HEK293 (cell line): ENCODE data around the gene BRD8.

Experiments used
- BCL11B ChIP-seq: fragments of 450-650 bp; formaldehyde crosslinking; IDR thresholded peaks from 2 replicates; pipeline ENCODE4 v1.5.1; 2016; ENCODE audit warnings: low read depth, missing biosample characterization, missing genetic modification characterization
- GLI2 ChIP-seq: fragments of 450-650 bp; formaldehyde crosslinking; IDR thresholded peaks from 2 replicates; pipeline ENCODE4; 2017; ENCODE audit warnings: missing biosample characterization, missing genetic modification characterization, low read depth, borderline replicate concordance
- YY2 ChIP-seq: fragments of 450-650 bp; formaldehyde crosslinking; IDR thresholded peaks from 2 replicates; pipeline ENCODE4 v1.5.1; 2016; ENCODE audit warnings: missing biosample characterization, missing genetic modification characterization
- ZBTB1 ChIP-seq: fragments of 450-650 bp; formaldehyde crosslinking; IDR thresholded peaks from 2 replicates; pipeline ENCODE4 v1.5.1; 2016; ENCODE audit warnings: missing biosample characterization, missing genetic modification characterization
- ZNF157 ChIP-seq: fragments of 450-650 bp; formaldehyde crosslinking; IDR thresholded peaks from 2 replicates; pipeline ENCODE4 v1.5.1; 2016; ENCODE audit warnings: missing biosample characterization, missing genetic modification characterization
- ZNF174 ChIP-seq: fragments of 450-650 bp; formaldehyde crosslinking; IDR thresholded peaks from 2 replicates; pipeline ENCODE4 v1.5.0; 2017; ENCODE audit warnings: missing biosample characterization, mild to moderate bottlenecking, missing genetic modification characterization
- ZNF248 ChIP-seq: fragments of 450-650 bp; formaldehyde crosslinking; IDR thresholded peaks from 2 replicates; pipeline ENCODE4 v1.5.1; 2017; ENCODE audit warnings: missing biosample characterization, missing genetic modification characterization
- ZNF292 ChIP-seq: fragments of 450-650 bp; formaldehyde crosslinking; IDR thresholded peaks from 2 replicates; pipeline ENCODE4 v1.5.1; 2016; ENCODE audit warnings: low read depth, missing biosample characterization, missing genetic modification characterization, borderline replicate concordance
- ZNF433 ChIP-seq: fragments of 450-650 bp; formaldehyde crosslinking; IDR thresholded peaks from 2 replicates; pipeline ENCODE4 v1.5.1; 2016; ENCODE audit warnings: missing biosample characterization, missing genetic modification characterization, low read depth
- ZNF549 ChIP-seq: fragments of 450-650 bp; IDR thresholded peaks from 2 replicates; pipeline ENCODE4 v1.5.1; 2018; ENCODE audit warnings: missing biosample characterization, missing genetic modification characterization, mild to moderate bottlenecking, inconsistent platforms, moderate library complexity
- ZNF768 ChIP-seq: fragments of 450-650 bp; formaldehyde crosslinking; IDR thresholded peaks from 2 replicates; pipeline ENCODE4 v1.5.1; 2018; ENCODE audit warnings: missing biosample characterization, mild to moderate bottlenecking, missing genetic modification characterization
- ZNF837 ChIP-seq: fragments of 450-650 bp; formaldehyde crosslinking; IDR thresholded peaks from 2 replicates; pipeline ENCODE4 v1.5.1; 2016; ENCODE audit warnings: missing biosample characterization, missing genetic modification characterization
- ZSCAN23 ChIP-seq: fragments of 450-650 bp; formaldehyde crosslinking; IDR thresholded peaks from 2 replicates; pipeline ENCODE4 v1.5.1; 2016; ENCODE audit warnings: missing biosample characterization, missing genetic modification characterization
- TF ChIP-seq, protein P1 (sequence below): fragments of 450-650 bp; formaldehyde crosslinking; IDR thresholded peaks from 2 replicates; pipeline ENCODE4 v1.5.1; 2016; ENCODE audit warnings: missing biosample characterization, missing genetic modification characterization
- TF ChIP-seq, protein P2 (sequence below): fragments of 450-650 bp; formaldehyde crosslinking; IDR thresholded peaks from 2 replicates; pipeline ENCODE4 v1.5.1; 2016; ENCODE audit warnings: missing biosample characterization, missing genetic modification characterization
- TF ChIP-seq, protein P3 (sequence below): fragments of 450-650 bp; formaldehyde crosslinking; IDR thresholded peaks from 2 replicates; pipeline ENCODE4 v1.5.1; 2017; ENCODE audit warnings: missing biosample characterization, missing genetic modification characterization
- TF ChIP-seq, protein P4 (sequence below): fragments of 450-650 bp; formaldehyde crosslinking; IDR thresholded peaks from 2 replicates; pipeline ENCODE4; 2016; ENCODE audit warnings: missing biosample characterization, missing genetic modification characterization
- TF ChIP-seq, protein P5 (sequence below): fragments of 450-650 bp; formaldehyde crosslinking; optimal IDR thresholded peaks from 2 replicates; pipeline ENCODE3; 2016; ENCODE audit warnings: missing biosample characterization, mild to moderate bottlenecking, missing genetic modification characterization
- TF ChIP-seq, protein P6 (sequence below): fragments of 450-650 bp; formaldehyde crosslinking; IDR thresholded peaks from 2 replicates; pipeline ENCODE4 v1.5.1; 2016; ENCODE audit warnings: missing biosample characterization, missing genetic modification characterization
- TF ChIP-seq, protein P7 (sequence below): fragments of 450-650 bp; formaldehyde crosslinking; IDR thresholded peaks from 2 replicates; pipeline ENCODE4 v1.5.1; 2016; ENCODE audit warnings: missing biosample characterization, missing genetic modification characterization

BRD8 gene

DNA sequence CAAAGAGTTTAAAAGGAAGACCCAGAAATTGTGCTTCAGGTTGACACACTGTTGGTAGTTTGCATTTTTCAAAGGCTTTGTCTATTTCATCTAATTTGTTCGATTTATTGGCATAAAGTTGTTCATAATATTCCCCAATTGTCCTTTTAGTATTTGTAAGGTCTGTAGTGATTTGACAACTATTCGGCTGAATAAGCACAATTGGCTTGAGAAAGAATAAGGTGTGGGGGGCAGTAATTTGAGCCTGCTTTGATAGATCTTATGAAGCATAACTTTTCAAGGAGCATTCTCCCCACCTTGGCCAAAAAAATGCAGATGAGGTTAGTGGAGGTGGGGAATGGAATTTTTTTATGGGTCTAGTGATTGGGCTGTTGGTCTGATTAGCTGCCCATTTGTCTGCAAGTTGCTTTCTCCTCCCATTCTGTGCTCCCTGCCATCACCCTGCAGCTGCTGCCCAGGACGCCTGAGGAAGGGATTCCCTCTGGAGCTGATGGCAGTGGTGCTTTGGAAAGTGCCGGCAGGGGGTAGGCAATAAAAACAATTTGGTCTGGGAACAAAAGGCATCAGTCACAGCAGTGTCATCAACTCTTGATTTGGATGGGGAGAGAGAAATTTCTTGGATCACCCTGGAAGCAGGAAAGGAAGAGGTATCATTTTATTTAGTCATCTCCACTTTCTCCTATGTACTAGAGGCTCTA is 68.0 kb downstream of the BRD8 start (continued):
- TF ChIP-seq, protein P1, sequence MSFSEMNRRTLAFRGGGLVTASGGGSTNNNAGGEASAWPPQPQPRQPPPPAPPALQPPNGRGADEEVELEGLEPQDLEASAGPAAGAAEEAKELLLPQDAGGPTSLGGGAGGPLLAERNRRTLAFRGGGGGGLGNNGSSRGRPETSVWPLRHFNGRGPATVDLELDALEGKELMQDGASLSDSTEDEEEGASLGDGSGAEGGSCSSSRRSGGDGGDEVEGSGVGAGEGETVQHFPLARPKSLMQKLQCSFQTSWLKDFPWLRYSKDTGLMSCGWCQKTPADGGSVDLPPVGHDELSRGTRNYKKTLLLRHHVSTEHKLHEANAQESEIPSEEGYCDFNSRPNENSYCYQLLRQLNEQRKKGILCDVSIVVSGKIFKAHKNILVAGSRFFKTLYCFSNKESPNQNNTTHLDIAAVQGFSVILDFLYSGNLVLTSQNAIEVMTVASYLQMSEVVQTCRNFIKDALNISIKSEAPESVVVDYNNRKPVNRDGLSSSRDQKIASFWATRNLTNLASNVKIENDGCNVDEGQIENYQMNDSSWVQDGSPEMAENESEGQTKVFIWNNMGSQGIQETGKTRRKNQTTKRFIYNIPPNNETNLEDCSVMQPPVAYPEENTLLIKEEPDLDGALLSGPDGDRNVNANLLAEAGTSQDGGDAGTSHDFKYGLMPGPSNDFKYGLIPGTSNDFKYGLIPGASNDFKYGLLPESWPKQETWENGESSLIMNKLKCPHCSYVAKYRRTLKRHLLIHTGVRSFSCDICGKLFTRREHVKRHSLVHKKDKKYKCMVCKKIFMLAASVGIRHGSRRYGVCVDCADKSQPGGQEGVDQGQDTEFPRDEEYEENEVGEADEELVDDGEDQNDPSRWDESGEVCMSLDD (tag by site-specific recombination): no peak
- TF ChIP-seq, protein P2, sequence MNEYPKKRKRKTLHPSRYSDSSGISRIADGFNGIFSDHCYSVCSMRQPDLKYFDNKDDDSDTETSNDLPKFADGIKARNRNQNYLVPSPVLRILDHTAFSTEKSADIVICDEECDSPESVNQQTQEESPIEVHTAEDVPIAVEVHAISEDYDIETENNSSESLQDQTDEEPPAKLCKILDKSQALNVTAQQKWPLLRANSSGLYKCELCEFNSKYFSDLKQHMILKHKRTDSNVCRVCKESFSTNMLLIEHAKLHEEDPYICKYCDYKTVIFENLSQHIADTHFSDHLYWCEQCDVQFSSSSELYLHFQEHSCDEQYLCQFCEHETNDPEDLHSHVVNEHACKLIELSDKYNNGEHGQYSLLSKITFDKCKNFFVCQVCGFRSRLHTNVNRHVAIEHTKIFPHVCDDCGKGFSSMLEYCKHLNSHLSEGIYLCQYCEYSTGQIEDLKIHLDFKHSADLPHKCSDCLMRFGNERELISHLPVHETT (tag by site-specific recombination): 0 out of 2 replicates have a peak, but pooled peaks have one; percentile 47
- TF ChIP-seq ZBTB1 (tag by site-specific recombination) (no peak), BCL11B (no peak), ZNF433 (tag by site-specific recombination) (no peak), ZNF549 (no peak), GLI2 (tag by site-specific recombination) (no peak; the same call in 1 of the 2 replicates), ZNF768 (tag by site-specific recombination) (no peak), ZSCAN23 (peak; percentile 43; the same call in 1 of the 2 replicates), ZNF248 (tag by site-specific recombination) (no peak), ZNF292 (tag by site-specific recombination) (no peak), YY2 (no peak), ZNF157 (tag by site-specific recombination) (no peak), ZNF837 (no peak), ZNF174 (no peak)
- TF ChIP-seq, protein P3, sequence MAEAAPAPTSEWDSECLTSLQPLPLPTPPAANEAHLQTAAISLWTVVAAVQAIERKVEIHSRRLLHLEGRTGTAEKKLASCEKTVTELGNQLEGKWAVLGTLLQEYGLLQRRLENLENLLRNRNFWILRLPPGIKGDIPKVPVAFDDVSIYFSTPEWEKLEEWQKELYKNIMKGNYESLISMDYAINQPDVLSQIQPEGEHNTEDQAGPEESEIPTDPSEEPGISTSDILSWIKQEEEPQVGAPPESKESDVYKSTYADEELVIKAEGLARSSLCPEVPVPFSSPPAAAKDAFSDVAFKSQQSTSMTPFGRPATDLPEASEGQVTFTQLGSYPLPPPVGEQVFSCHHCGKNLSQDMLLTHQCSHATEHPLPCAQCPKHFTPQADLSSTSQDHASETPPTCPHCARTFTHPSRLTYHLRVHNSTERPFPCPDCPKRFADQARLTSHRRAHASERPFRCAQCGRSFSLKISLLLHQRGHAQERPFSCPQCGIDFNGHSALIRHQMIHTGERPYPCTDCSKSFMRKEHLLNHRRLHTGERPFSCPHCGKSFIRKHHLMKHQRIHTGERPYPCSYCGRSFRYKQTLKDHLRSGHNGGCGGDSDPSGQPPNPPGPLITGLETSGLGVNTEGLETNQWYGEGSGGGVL (tag by site-specific recombination): no peak
- TF ChIP-seq, protein P4, sequence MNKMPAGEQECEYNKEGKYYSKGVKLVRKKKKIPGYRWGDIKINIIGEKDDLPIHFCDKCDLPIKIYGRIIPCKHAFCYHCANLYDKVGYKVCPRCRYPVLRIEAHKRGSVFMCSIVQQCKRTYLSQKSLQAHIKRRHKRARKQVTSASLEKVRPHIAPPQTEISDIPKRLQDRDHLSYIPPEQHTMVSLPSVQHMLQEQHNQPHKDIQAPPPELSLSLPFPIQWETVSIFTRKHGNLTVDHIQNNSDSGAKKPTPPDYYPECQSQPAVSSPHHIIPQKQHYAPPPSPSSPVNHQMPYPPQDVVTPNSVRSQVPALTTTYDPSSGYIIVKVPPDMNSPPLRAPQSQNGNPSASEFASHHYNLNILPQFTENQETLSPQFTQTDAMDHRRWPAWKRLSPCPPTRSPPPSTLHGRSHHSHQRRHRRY: no peak
- TF ChIP-seq, protein P5, sequence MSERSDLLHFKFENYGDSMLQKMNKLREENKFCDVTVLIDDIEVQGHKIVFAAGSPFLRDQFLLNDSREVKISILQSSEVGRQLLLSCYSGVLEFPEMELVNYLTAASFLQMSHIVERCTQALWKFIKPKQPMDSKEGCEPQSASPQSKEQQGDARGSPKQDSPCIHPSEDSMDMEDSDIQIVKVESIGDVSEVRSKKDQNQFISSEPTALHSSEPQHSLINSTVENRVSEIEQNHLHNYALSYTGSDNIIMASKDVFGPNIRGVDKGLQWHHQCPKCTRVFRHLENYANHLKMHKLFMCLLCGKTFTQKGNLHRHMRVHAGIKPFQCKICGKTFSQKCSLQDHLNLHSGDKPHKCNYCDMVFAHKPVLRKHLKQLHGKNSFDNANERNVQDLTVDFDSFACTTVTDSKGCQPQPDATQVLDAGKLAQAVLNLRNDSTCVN: no peak
- TF ChIP-seq, protein P6, sequence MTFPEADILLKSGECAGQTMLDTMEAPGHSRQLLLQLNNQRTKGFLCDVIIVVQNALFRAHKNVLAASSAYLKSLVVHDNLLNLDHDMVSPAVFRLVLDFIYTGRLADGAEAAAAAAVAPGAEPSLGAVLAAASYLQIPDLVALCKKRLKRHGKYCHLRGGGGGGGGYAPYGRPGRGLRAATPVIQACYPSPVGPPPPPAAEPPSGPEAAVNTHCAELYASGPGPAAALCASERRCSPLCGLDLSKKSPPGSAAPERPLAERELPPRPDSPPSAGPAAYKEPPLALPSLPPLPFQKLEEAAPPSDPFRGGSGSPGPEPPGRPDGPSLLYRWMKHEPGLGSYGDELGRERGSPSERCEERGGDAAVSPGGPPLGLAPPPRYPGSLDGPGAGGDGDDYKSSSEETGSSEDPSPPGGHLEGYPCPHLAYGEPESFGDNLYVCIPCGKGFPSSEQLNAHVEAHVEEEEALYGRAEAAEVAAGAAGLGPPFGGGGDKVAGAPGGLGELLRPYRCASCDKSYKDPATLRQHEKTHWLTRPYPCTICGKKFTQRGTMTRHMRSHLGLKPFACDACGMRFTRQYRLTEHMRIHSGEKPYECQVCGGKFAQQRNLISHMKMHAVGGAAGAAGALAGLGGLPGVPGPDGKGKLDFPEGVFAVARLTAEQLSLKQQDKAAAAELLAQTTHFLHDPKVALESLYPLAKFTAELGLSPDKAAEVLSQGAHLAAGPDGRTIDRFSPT (tag by site-specific recombination): peak; percentile 50; the same call in 1 of the 2 replicates
- TF ChIP-seq, protein P7, sequence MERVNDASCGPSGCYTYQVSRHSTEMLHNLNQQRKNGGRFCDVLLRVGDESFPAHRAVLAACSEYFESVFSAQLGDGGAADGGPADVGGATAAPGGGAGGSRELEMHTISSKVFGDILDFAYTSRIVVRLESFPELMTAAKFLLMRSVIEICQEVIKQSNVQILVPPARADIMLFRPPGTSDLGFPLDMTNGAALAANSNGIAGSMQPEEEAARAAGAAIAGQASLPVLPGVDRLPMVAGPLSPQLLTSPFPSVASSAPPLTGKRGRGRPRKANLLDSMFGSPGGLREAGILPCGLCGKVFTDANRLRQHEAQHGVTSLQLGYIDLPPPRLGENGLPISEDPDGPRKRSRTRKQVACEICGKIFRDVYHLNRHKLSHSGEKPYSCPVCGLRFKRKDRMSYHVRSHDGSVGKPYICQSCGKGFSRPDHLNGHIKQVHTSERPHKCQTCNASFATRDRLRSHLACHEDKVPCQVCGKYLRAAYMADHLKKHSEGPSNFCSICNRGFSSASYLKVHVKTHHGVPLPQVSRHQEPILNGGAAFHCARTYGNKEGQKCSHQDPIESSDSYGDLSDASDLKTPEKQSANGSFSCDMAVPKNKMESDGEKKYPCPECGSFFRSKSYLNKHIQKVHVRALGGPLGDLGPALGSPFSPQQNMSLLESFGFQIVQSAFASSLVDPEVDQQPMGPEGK (tag by site-specific recombination): peak; percentile 47; the same call in 1 of the 2 replicates
